OCI-LY7 (cell line): Measurements from ENCODE around the gene HRH1. TPM values are rescaled to one million over a fixed set of nuclear protein-coding genes. Genes with fewer than 3 reads are reported as not detected.

ENCODE experiments used
- BruUV-seq: library from RNA; stranded (reverse); fragments of 400-500 nt; replicated peaks from 2 replicates; lab custom pipeline; 2021; lab: Mats Ljungman, UMichigan
- CTCF ChIA-PET: fragments of 300-600 bp; sonication (Branson Sonifier 250); formaldehyde crosslinking; loops from one replicate; lab custom pipeline; 2022; ENCODE audit warnings: antibody characterized with exemption; ENCODE audit not compliant: unreplicated experiment; lab: Charles Lee
- POLR2A ChIA-PET: fragments of 300-600 bp; sonication (Branson Sonifier 250); formaldehyde crosslinking; loops from one replicate; lab custom pipeline; 2022; ENCODE audit warnings: antibody characterized with exemption; lab: Charles Lee
- DNase-seq: peaks from one replicate; pipeline ENCODE4 v3.0.0-alpha.2; 2015; ENCODE audit warnings: low spot score
- H2AFZ ChIP-seq: fragments of 200-600 bp; sonication (generic), shearing (Covaris generic); 2 replicates; pipeline ENCODE4 v1.6.1; 2014; ENCODE audit warnings: mild to moderate bottlenecking, antibody characterized with exemption, low read length, moderate library complexity
- H3K27ac ChIP-seq: fragments of 200-600 bp; sonication (generic); 2 replicates; pipeline ENCODE4 v1.5.1; 2014; ENCODE audit warnings: mixed run types, low read depth, mild to moderate bottlenecking, moderate library complexity, low read length, inconsistent platforms; ENCODE audit not compliant: poor library complexity, severe bottlenecking
- H3K36me3 ChIP-seq: fragments of 200-600 bp; sonication (generic); 2 replicates; pipeline ENCODE4 v1.6.1; 2014; ENCODE audit warnings: mild to moderate bottlenecking, antibody characterized with exemption, low read length, moderate library complexity, mixed read lengths; ENCODE audit not compliant: insufficient read depth
- H3K4me1 ChIP-seq: fragments of 200-600 bp; sonication (generic); 2 replicates; pipeline ENCODE4 v1.5.1; 2014; ENCODE audit warnings: mild to moderate bottlenecking, low read length; ENCODE audit not compliant: insufficient read depth, poor library complexity, severe bottlenecking
- H3K4me2 ChIP-seq: fragments of 200-600 bp; sonication (generic); 2 replicates; pipeline ENCODE4 v1.6.1; 2014; ENCODE audit warnings: mild to moderate bottlenecking, low read length
- H3K4me3 ChIP-seq: fragments of 200-600 bp; sonication (generic); 2 replicates; pipeline ENCODE4 v1.5.1; 2014; ENCODE audit warnings: mild to moderate bottlenecking, low read depth, low read length; ENCODE audit not compliant: poor library complexity, severe bottlenecking
- H3K79me2 ChIP-seq: fragments of 200-600 bp; sonication (generic); 2 replicates; pipeline ENCODE4 v1.6.1; 2016; ENCODE audit warnings: low read depth, mild to moderate bottlenecking, low read length, moderate library complexity, mixed read lengths; ENCODE audit not compliant: insufficient read depth
- H3K9me2 ChIP-seq: fragments of 200-600 bp; sonication (generic); 2 replicates; pipeline ENCODE4 v1.6.1; 2016; ENCODE audit warnings: mild to moderate bottlenecking, low read length, mixed read lengths; ENCODE audit not compliant: insufficient read depth
- H3K9me3 ChIP-seq: fragments of 200-600 bp; sonication (generic); 2 replicates; pipeline ENCODE4 v1.6.1; 2014; ENCODE audit warnings: mild to moderate bottlenecking, mixed run types, low read length, mixed read lengths
- H4K20me1 ChIP-seq: fragments of 200-600 bp; sonication (generic); 2 replicates; pipeline ENCODE4 v1.6.1; 2014; ENCODE audit warnings: mild to moderate bottlenecking, antibody characterized with exemption, low read length, moderate library complexity, mixed read lengths; ENCODE audit not compliant: insufficient read depth
- EZH2phosphoT487 ChIP-seq: fragments of 200-600 bp; sonication (generic); IDR thresholded peaks from 2 replicates; pipeline ENCODE4 v1.6.1; 2018; ENCODE audit warnings: low read depth, borderline replicate concordance, mild to moderate bottlenecking, mixed run types, antibody characterized with exemption, low read length, moderate library complexity, mixed read lengths
- intact Hi-C: fragments of 100-400 bp; cut with micrococcal nuclease; formaldehyde crosslinking; loops from one replicate; pipeline ENCODE4 v1.10.0; 2022; ENCODE audit not compliant: unreplicated experiment
- total RNA-seq, 2 experiments: library from RNA; depleted of rRNA in 1 of 2; stranded (reverse); fragments of >200 nt in 1 of 2; shearing (Covaris generic) in 1 of 2; gene quantifications; 2 replicates each; pipeline ENCODE4 v1.2.3, GENCODE V29; 2014 to 2022
- TF ChIP-seq, protein P1 (sequence below): fragments of 200-600 bp; sonication (generic); conservative IDR thresholded peaks from 2 replicates; pipeline ENCODE4 v1.5.1; 2014; ENCODE audit warnings: mild to moderate bottlenecking, antibody characterized with exemption, low read length, moderate library complexity, mixed read lengths

Gene HRH1
- total RNA-seq, 2 experiments from 2014 or later, result not detected

DNA sequence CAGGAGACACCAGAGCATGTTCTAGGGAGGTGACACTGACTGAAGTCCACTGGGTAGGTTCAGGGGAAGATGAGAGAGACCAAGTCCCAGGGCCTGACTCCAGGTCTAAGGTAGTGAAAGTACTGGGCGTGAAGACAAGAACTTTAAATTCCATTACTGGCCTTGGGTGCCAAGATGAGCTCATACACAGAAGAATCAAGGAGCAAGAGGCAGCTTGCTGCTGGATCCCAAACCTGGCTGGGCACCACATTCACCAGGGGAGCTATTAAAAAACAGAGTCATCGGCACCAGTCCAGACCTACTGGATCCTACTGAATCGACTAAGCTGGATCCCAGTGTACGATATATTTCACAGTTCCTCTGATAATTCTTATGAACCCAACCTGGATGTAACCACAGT, 75.8 kb downstream of the HRH1 start:
- no peaks in the 10 kb centered on the region for H3K9me2 ChIP-seq
- CTCF ChIA-PET, result no interaction called here
- no peaks in the 10 kb centered on the region for H3K4me1 ChIP-seq
- no peaks in the 10 kb centered on the region for H3K79me2 ChIP-seq
- TF ChIP-seq, protein P1, sequence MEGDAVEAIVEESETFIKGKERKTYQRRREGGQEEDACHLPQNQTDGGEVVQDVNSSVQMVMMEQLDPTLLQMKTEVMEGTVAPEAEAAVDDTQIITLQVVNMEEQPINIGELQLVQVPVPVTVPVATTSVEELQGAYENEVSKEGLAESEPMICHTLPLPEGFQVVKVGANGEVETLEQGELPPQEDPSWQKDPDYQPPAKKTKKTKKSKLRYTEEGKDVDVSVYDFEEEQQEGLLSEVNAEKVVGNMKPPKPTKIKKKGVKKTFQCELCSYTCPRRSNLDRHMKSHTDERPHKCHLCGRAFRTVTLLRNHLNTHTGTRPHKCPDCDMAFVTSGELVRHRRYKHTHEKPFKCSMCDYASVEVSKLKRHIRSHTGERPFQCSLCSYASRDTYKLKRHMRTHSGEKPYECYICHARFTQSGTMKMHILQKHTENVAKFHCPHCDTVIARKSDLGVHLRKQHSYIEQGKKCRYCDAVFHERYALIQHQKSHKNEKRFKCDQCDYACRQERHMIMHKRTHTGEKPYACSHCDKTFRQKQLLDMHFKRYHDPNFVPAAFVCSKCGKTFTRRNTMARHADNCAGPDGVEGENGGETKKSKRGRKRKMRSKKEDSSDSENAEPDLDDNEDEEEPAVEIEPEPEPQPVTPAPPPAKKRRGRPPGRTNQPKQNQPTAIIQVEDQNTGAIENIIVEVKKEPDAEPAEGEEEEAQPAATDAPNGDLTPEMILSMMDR, result no peak
- TF ChIP-seq EZH2phosphoT487, result no peak
- no peak for DNase-seq
- no peak overlapping the region for H2AFZ ChIP-seq
- intact Hi-C loops, result no loop called here
- BruUV-seq, result no TSS peak
- no peak overlapping the region for H3K27ac ChIP-seq
- POLR2A ChIA-PET, result no interaction called here
- H4K20me1 ChIP-seq, result no peaks in the 10 kb centered on the region
- no peak overlapping the region for H3K4me2 ChIP-seq
- no peaks in the 10 kb centered on the region for H3K9me3 ChIP-seq
- H3K36me3 ChIP-seq, result no peaks in the 10 kb centered on the region
- no peak overlapping the region for H3K4me3 ChIP-seq

DNA sequence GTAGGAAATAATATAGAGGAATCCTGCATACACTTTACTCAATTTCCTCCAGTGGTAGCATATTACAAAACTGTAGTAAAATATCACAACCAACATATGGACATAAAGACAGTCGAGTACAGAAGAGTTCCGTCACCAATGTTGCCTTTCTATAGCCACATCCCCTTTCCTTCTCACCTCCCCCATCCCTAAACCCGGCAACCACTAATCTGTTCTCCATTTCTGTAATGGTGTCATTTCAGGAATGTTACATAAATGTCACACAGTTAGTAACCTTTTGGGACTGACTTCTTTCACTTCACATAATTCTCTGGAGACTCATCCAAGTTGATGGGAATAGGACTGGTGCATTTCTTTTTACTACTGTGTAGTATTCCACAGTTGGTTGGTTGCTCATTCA, 76.5 kb downstream of the HRH1 start:
- CTCF ChIA-PET, result no interaction called here

DNA sequence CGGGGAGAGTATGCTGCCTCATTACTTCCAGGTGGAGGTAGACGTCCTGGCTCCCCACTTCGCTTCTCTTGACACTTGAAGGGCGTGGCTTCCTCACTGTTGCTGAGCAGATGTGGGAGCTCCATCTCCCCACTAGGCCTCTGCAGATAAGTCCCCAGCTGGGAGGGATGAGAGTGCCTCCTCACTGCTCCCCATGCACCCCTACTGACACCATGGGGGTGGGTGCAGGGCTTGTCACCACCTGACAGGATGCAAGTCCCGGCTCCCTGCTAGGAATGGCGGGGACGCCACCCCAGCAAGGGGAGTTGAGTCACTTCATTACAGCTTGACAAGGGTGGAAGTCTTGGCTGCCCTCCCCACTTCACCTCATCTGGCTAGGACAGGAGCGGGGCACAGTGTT, 81.1 kb downstream of the HRH1 start:
- no peaks in the 10 kb centered on the region for H3K79me2 ChIP-seq
- ChIA-PET POLR2A (no interaction called here), CTCF (interaction anchor here (0.7 kb wide), 1 partner anchor 237 kb away, joined by 3 read pairs; no protein-coding TSS in a partner anchor)
- intact Hi-C loops, result no loop called here
- no peaks in the 10 kb centered on the region for H3K9me3 ChIP-seq
- H3K9me2 ChIP-seq, result no peaks in the 10 kb centered on the region
- H4K20me1 ChIP-seq, result no peaks in the 10 kb centered on the region
- H2AFZ ChIP-seq, result no peak overlapping the region
- H3K4me2 ChIP-seq, result no peak overlapping the region
- no peaks in the 10 kb centered on the region for H3K36me3 ChIP-seq
- H3K4me1 ChIP-seq, result no peaks in the 10 kb centered on the region
- no peak overlapping the region for H3K27ac ChIP-seq
- no peak overlapping the region for H3K4me3 ChIP-seq
- TF ChIP-seq, protein P1, result no peak
- no peak for TF ChIP-seq EZH2phosphoT487
- no peak for DNase-seq
- no TSS peak for BruUV-seq

More for the DNA sequence above, 76.5 kb downstream of the HRH1 start:
- no peak overlapping the region for H3K27ac ChIP-seq
- no peak overlapping the region for H2AFZ ChIP-seq
- no TSS peak for BruUV-seq
- POLR2A ChIA-PET, result no interaction called here
- no peak overlapping the region for H3K4me3 ChIP-seq
- no peaks in the 10 kb centered on the region for H3K4me1 ChIP-seq
- no peak for DNase-seq
- no peak overlapping the region for H3K4me2 ChIP-seq
- H4K20me1 ChIP-seq, result no peaks in the 10 kb centered on the region
- H3K9me2 ChIP-seq, result no peaks in the 10 kb centered on the region
- TF ChIP-seq, protein P1, result no peak
- no peak for TF ChIP-seq EZH2phosphoT487
- H3K9me3 ChIP-seq, result no peaks in the 10 kb centered on the region
- intact Hi-C loops, result no loop called here
- H3K79me2 ChIP-seq, result no peaks in the 10 kb centered on the region
- no peaks in the 10 kb centered on the region for H3K36me3 ChIP-seq
